Skeletal muscle cell (primary cell): ENCODE measurements around the gene VIT.
A peak's percentile ranks its signal among the peaks of the same experiment; 100 is the strongest.

Experiments used
- DNase-seq: peaks from one replicate; pipeline ENCODE4 v3.0.0-alpha.2; 2010; ENCODE audit warnings: low read depth
- H3K4me3 ChIP-seq: 2 replicates; pipeline ENCODE4 v1.5.1; 2011; ENCODE audit warnings: low read depth, mild to moderate bottlenecking, control low read depth, low read length, moderate library complexity

The VIT gene, protein sequence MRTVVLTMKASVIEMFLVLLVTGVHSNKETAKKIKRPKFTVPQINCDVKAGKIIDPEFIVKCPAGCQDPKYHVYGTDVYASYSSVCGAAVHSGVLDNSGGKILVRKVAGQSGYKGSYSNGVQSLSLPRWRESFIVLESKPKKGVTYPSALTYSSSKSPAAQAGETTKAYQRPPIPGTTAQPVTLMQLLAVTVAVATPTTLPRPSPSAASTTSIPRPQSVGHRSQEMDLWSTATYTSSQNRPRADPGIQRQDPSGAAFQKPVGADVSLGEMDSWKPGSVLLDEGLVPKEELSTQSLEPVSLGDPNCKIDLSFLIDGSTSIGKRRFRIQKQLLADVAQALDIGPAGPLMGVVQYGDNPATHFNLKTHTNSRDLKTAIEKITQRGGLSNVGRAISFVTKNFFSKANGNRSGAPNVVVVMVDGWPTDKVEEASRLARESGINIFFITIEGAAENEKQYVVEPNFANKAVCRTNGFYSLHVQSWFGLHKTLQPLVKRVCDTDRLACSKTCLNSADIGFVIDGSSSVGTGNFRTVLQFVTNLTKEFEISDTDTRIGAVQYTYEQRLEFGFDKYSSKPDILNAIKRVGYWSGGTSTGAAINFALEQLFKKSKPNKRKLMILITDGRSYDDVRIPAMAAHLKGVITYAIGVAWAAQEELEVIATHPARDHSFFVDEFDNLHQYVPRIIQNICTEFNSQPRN

GRCh38 chr2:36696533-36696932, at the start of gene VIT:
TSS of gene VIT (plus strand) at chr2:36696707. CDS start at chr2:36716371, 19,664 bp downstream.
- DNase-seq: no peak
- no peak within 1 kb of the TSS for H3K4me3 ChIP-seq

DNA sequence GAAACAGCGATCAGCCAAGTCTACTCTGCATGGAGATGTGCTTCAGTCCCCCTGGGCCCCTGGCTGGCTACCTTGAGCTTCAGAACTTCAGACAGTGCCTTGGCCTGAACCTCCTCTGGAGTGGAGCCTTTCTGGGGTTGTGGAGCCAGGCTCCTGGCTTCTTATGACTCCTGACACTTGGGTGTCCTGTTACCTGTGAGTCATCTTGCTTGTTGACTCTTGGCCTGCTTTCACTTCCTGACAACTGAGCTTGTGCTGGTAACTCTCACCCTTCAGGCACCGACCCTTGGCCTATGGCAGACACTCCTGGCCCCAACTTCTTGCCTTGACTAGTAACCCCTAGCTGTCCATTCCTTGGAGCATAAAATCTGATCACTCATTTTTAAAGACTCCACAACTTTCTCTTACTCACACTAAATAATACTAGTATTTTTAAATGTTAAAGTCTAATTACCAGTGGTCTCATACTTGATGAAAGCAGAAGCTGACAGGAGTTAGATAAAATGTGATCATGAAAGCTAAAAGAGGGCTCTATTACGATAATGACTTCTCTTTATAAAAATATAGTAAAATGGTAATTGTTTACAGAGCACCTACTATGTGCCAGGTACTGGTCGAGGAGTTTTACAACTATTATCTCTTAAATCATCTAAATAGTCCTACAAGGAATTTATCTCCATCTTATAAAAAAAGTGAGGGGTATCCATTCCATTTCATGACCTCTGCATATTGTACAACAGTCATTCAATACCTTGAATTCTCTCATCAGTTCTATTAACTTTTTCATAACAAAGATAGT, 46.3 kb upstream of the VIT start:
- no peak overlapping the region for H3K4me3 ChIP-seq
- peak; percentile 48 for DNase-seq

- H3K4me3 ChIP-seq: no peak overlapping the region
- DNase-seq: no peak
Measured at GRCh38 chr2:36653155-36653554, 43.4 kb upstream of the VIT start.

DNA sequence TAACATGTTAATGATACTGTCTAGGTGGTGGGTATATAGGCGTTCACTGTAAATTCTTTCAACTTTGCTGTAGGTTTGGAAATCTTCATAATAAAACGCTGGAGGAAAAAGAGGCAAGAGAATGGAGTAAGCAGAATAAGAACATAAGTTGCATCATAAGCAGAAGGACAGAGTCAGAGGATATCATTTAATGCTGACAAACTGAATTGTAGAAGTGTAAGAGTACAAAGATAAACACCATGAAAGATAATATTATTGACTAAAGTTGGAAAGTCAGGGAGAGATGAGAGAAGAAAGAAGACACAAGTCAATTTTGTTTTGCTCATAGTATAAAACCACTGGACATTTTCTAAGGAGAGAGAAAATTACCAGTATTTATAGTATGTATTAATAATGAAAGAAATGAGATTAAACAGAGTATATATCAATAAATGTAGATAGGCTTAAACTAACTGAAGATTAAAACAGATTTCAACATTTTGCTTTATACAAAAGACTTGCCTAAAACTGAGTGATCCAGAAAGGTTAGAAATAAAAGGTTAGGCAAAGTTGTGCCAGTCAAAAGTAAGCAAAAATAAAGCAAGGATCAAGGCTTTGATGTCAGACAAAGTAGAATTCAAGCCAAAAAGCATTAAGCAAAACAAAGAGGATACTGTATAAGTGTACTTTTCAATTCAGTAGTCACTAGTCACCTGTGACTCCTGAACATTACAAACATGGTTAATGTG, 42.4 kb upstream of the VIT start:
- H3K4me3 ChIP-seq: no peak overlapping the region
- DNase-seq: no peak

- H3K4me3 ChIP-seq: no peak overlapping the region
- peak; percentile 91 for DNase-seq
Measured at GRCh38 chr2:36655453-36655852, 41.1 kb upstream of the VIT start.

- H3K4me3 ChIP-seq: no peak overlapping the region
- no peak for DNase-seq
Measured at GRCh38 chr2:36657703-36658102, 38.8 kb upstream of the VIT start.

GRCh38 chr2:36658277-36658748, 38.2 kb upstream of the VIT start:
- DNase-seq: no peak
- no peak overlapping the region for H3K4me3 ChIP-seq

- H3K4me3 ChIP-seq: no peak overlapping the region
- DNase-seq: no peak
Measured at GRCh38 chr2:36659218-36659617, 37.3 kb upstream of the VIT start.

- no peak overlapping the region for H3K4me3 ChIP-seq
- no peak for DNase-seq
Measured at GRCh38 chr2:36659872-36660312, 36.6 kb upstream of the VIT start.

- DNase-seq: no peak
- H3K4me3 ChIP-seq: no peak overlapping the region
Measured at GRCh38 chr2:36662638-36663037, 33.9 kb upstream of the VIT start.

- no peak overlapping the region for H3K4me3 ChIP-seq
- DNase-seq: no peak
Measured at GRCh38 chr2:36663295-36663694, 33.2 kb upstream of the VIT start.

GRCh38 chr2:36663851-36664695, 32.4 kb upstream of the VIT start:
- DNase-seq: peak; percentile 51
- no peak overlapping the region for H3K4me3 ChIP-seq

- no peak for DNase-seq
- H3K4me3 ChIP-seq: no peak overlapping the region
Measured at GRCh38 chr2:36664696-36665076, 31.8 kb upstream of the VIT start.

- DNase-seq: no peak
- no peak overlapping the region for H3K4me3 ChIP-seq
Measured at GRCh38 chr2:36667931-36668330, 28.6 kb upstream of the VIT start.

DNA sequence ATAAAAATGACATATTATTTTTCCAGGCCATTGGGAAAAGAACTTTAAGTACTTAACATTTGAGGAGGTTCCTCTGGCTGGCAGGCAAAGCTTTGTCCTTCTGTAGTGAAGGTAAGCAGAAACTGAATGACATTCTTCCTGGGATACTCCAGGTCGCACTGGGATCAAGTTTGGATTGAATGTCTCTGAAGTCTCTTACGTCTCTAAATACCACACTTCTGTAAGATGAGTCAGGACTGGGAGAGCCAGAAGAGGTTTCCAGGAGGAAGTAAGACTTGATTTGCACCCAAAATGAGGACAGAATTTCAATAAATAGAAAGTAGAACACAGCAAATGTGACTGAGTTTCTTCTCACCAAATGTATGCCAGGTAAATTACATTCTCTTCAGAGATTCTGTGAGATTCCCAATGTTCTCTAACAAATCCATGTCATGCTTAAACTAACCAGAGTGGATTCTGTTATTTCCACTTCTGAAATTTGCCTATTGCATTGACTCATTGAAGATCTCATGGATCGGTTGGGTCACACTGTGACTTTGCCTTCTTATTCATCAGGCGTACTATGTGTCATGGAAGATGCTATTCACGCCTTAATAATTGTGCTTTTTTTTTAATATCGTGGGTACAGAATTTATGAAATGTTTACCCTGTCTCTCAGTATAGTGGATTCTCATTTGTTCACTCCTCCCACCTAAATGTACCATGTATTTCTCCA, 25.5 kb upstream of the VIT start:
- H3K4me3 ChIP-seq: no peak overlapping the region
- peak; percentile 48 for DNase-seq

DNA sequence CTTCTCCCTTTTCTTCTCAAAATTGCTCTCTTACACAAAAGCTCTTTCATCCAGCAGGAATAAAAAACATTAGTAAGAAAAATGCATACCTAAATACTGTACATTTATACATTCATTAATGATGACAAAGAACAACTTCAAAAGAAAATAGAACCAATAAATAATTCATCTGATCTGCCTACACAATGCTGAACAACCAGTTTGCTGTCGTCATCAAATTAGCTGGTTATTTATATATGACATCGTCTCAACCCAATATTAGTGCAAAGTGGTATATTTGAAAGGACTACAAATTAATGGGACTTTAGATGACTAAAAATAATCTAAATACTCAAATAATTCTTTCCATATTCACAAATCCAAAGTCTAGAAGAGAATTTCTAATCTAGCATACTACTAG, 24.8 kb upstream of the VIT start:
- no peak for DNase-seq
- H3K4me3 ChIP-seq: no peak overlapping the region

GRCh38 chr2:36672199-36672598, 24.3 kb upstream of the VIT start:
- DNase-seq: no peak
- no peak overlapping the region for H3K4me3 ChIP-seq
